ENCODE measurements around the gene TCOF1. TPM values are rescaled to one million over a fixed set of nuclear protein-coding genes. Genes with fewer than 3 reads are reported as not detected.

Gene TCOF1
- total RNA-seq, 5 donors from 2014 or later (not counting 1 experiment from before 2014, with no cell fraction given) = 50.4 to 67.8 (median 58.4) TPM

- no peaks in the 10 kb centered on the region for H3K9me3 Mint-ChIP-seq
- 93% methylated on average over 4 of the region's 6 CpGs for WGBS (ENCODE audit: insufficient coverage)
These were observed 34.4 kb upstream of the TCOF1 start for GRCh38 chr5:150323092-150323491.

GRCh38 chr5:150323819-150324218, 33.7 kb upstream of the TCOF1 start:
- ChIA-PET CTCF (no interaction called here), POLR2A (no interaction called here)
- Mint-ChIP-seq H3K4me1 (peaks cover 0 to 2% (median 0%) of the 10 kb centered on the region in 3 donors), H3K9me3 (no peaks in the 10 kb centered on the region), H3K27me3 (peaks cover 1 to 3% of the 10 kb centered on the region in 2 donors), H3K27ac (no peak overlapping the region), H3K4me3 (no peak overlapping the region), H3K36me3 (no peaks in the 10 kb centered on the region)
- no peaks in the 10 kb centered on the region for H3K36me3 ChIP-seq (ENCODE audit: control insufficient read depth in 2 of 2, extremely low read depth in 1 of 2, insufficient read depth in 1 of 2, low read length in 1 of 2)
- no peak overlapping the region for H3K4me3 ChIP-seq (ENCODE audit: control insufficient read depth in 1 of 2, extremely low read depth in 1 of 2, low read length in 1 of 2)
- H3K27me3 ChIP-seq (replicated peaks in 1 of 2; ENCODE audit: control insufficient read depth in 2 of 2, extremely low read depth in 1 of 2, insufficient read depth in 2 of 2, low read length in 1 of 2) = peaks cover 0 to 19% of the 10 kb centered on the region in 2 experiments
- H3K4me1 ChIP-seq (ENCODE audit: control insufficient read depth in 1 of 2, extremely low read depth in 1 of 2, insufficient read depth in 2 of 2, low read length in 2 of 2) = no peaks in the 10 kb centered on the region
- no peak for ATAC-seq (replicated peaks in 1 of 4)
- H3K27ac ChIP-seq (ENCODE audit: low read length) = no peak overlapping the region
- DNase-seq = no peak
- no peaks in the 10 kb centered on the region for H3K9me3 ChIP-seq
- 85% methylated on average over 7 of the region's 8 CpGs for WGBS (ENCODE audit: insufficient coverage)

More at GRCh38 chr5:150323092-150323491, 34.4 kb upstream of the TCOF1 start:
- POLR2A ChIA-PET = no interaction called here
- DNase-seq = no peak
- CTCF ChIA-PET = no interaction called here
- no peak for ATAC-seq (replicated peaks in 1 of 4)
- Mint-ChIP-seq H3K27me3 (peaks cover 1 to 8% of the 10 kb centered on the region in 2 donors), H3K36me3 (no peaks in the 10 kb centered on the region), H3K4me1 (peaks cover 0 to 2% (median 0%) of the 10 kb centered on the region in 3 donors), H3K4me3 (no peak overlapping the region), H3K27ac (no peak overlapping the region)
- Histone ChIP-seq H3K27ac (ENCODE audit: low read length) (no peak overlapping the region), H3K4me1 (ENCODE audit: control insufficient read depth in 1 of 2, extremely low read depth in 1 of 2, insufficient read depth in 2 of 2, low read length in 2 of 2) (no peaks in the 10 kb centered on the region), H3K9me3 (no peaks in the 10 kb centered on the region), H3K27me3 (replicated peaks in 1 of 2; ENCODE audit: control insufficient read depth in 2 of 2, extremely low read depth in 1 of 2, insufficient read depth in 2 of 2, low read length in 1 of 2) (peaks cover 0 to 22% of the 10 kb centered on the region in 2 experiments), H3K36me3 (ENCODE audit: control insufficient read depth in 2 of 2, extremely low read depth in 1 of 2, insufficient read depth in 1 of 2, low read length in 1 of 2) (no peaks in the 10 kb centered on the region), H3K4me3 (ENCODE audit: control insufficient read depth in 1 of 2, extremely low read depth in 1 of 2, low read length in 1 of 2) (no peak overlapping the region)

GRCh38 chr5:150325426-150325825, 32.1 kb upstream of the TCOF1 start:
- Histone ChIP-seq H3K27ac (ENCODE audit: low read length) (no peak overlapping the region), H3K4me1 (ENCODE audit: control insufficient read depth in 1 of 2, extremely low read depth in 1 of 2, insufficient read depth in 2 of 2, low read length in 2 of 2) (no peaks in the 10 kb centered on the region), H3K36me3 (ENCODE audit: control insufficient read depth in 2 of 2, extremely low read depth in 1 of 2, insufficient read depth in 1 of 2, low read length in 1 of 2) (no peaks in the 10 kb centered on the region), H3K27me3 (replicated peaks in 1 of 2; ENCODE audit: control insufficient read depth in 2 of 2, extremely low read depth in 1 of 2, insufficient read depth in 2 of 2, low read length in 1 of 2) (peaks cover 0 to 20% of the 10 kb centered on the region in 2 experiments), H3K4me3 (ENCODE audit: control insufficient read depth in 1 of 2, extremely low read depth in 1 of 2, low read length in 1 of 2) (no peak overlapping the region), H3K9me3 (no peaks in the 10 kb centered on the region)
- 80% methylated on average over 2 of the region's 4 CpGs for WGBS (ENCODE audit: insufficient coverage)
- ChIA-PET CTCF (interaction anchor here in 1 of 2 donors (0.6 kb wide), 1 partner anchor 64 kb away, joined by 3 read pairs; no protein-coding TSS in a partner anchor), POLR2A (no interaction called here)
- no peaks in the 10 kb centered on the region for H3K9me3 Mint-ChIP-seq
- H3K4me1 Mint-ChIP-seq = peaks cover 0 to 2% (median 0%) of the 10 kb centered on the region in 3 donors
- H3K36me3 Mint-ChIP-seq = no peaks in the 10 kb centered on the region
- DNase-seq (no peak), ATAC-seq (replicated peaks in 1 of 4) (no peak)
- peaks cover 1 to 3% of the 10 kb centered on the region in 2 donors for H3K27me3 Mint-ChIP-seq
- no peak overlapping the region for H3K4me3 Mint-ChIP-seq
- H3K27ac Mint-ChIP-seq = no peak overlapping the region

GRCh38 chr5:150326707-150327106, 30.8 kb upstream of the TCOF1 start:
- peaks cover 1 to 3% of the 10 kb centered on the region in 2 donors for H3K27me3 Mint-ChIP-seq
- Histone ChIP-seq H3K27ac (ENCODE audit: low read length) (no peak overlapping the region), H3K27me3 (replicated peaks in 1 of 2; ENCODE audit: control insufficient read depth in 2 of 2, extremely low read depth in 1 of 2, insufficient read depth in 2 of 2, low read length in 1 of 2) (peaks cover 0 to 24% of the 10 kb centered on the region in 2 experiments), H3K36me3 (ENCODE audit: control insufficient read depth in 2 of 2, extremely low read depth in 1 of 2, insufficient read depth in 1 of 2, low read length in 1 of 2) (no peaks in the 10 kb centered on the region), H3K4me3 (ENCODE audit: control insufficient read depth in 1 of 2, extremely low read depth in 1 of 2, low read length in 1 of 2) (no peak overlapping the region), H3K9me3 (no peaks in the 10 kb centered on the region), H3K4me1 (ENCODE audit: control insufficient read depth in 1 of 2, extremely low read depth in 1 of 2, insufficient read depth in 2 of 2, low read length in 2 of 2) (no peaks in the 10 kb centered on the region)
- no peak overlapping the region for H3K27ac Mint-ChIP-seq
- POLR2A ChIA-PET = no interaction called here
- CTCF ChIA-PET = no interaction called here
- no peaks in the 10 kb centered on the region for H3K36me3 Mint-ChIP-seq
- DNase-seq (no peak), ATAC-seq (replicated peaks in 1 of 4) (no peak)
- no peak overlapping the region for H3K4me3 Mint-ChIP-seq
- H3K9me3 Mint-ChIP-seq = no peaks in the 10 kb centered on the region
- H3K4me1 Mint-ChIP-seq = peaks cover 0 to 2% (median 0%) of the 10 kb centered on the region in 3 donors
- no CpG with 5 or more reads among the region's 2 CpGs for WGBS (ENCODE audit: insufficient coverage)

GRCh38 chr5:150327139-150327538, 30.4 kb upstream of the TCOF1 start:
- H3K4me3 Mint-ChIP-seq = no peak overlapping the region
- DNase-seq = no peak
- ChIA-PET CTCF (no interaction called here), POLR2A (no interaction called here)
- H3K4me1 Mint-ChIP-seq = no peaks in the 10 kb centered on the region
- Histone ChIP-seq H3K4me3 (ENCODE audit: control insufficient read depth in 1 of 2, extremely low read depth in 1 of 2, low read length in 1 of 2) (no peak overlapping the region), H3K27me3 (replicated peaks in 1 of 2; ENCODE audit: control insufficient read depth in 2 of 2, extremely low read depth in 1 of 2, insufficient read depth in 2 of 2, low read length in 1 of 2) (peaks cover 0 to 24% of the 10 kb centered on the region in 2 experiments), H3K27ac (ENCODE audit: low read length) (no peak overlapping the region), H3K36me3 (ENCODE audit: control insufficient read depth in 2 of 2, extremely low read depth in 1 of 2, insufficient read depth in 1 of 2, low read length in 1 of 2) (no peaks in the 10 kb centered on the region), H3K9me3 (no peaks in the 10 kb centered on the region), H3K4me1 (ENCODE audit: control insufficient read depth in 1 of 2, extremely low read depth in 1 of 2, insufficient read depth in 2 of 2, low read length in 2 of 2) (no peaks in the 10 kb centered on the region)
- H3K27ac Mint-ChIP-seq = no peak overlapping the region
- H3K36me3 Mint-ChIP-seq = no peaks in the 10 kb centered on the region
- ATAC-seq (replicated peaks in 1 of 4) = no peak
- WGBS (ENCODE audit: insufficient coverage) = 80% methylated on average over 1 of the region's 3 CpGs
- H3K9me3 Mint-ChIP-seq = no peaks in the 10 kb centered on the region
- peaks cover 1 to 3% of the 10 kb centered on the region in 2 donors for H3K27me3 Mint-ChIP-seq

GRCh38 chr5:150328515-150328914, 29.0 kb upstream of the TCOF1 start:
- CTCF ChIA-PET = no interaction called here
- no peak overlapping the region for H3K27ac Mint-ChIP-seq

GRCh38 chr5:150329038-150329437, 28.5 kb upstream of the TCOF1 start:
- Mint-ChIP-seq H3K9me3 (no peaks in the 10 kb centered on the region), H3K27ac (no peak overlapping the region), H3K4me3 (no peak overlapping the region), H3K4me1 (no peaks in the 10 kb centered on the region), H3K36me3 (no peaks in the 10 kb centered on the region), H3K27me3 (peaks cover 1 to 3% of the 10 kb centered on the region in 2 donors)
- DNase-seq (no peak), ATAC-seq (replicated peaks in 1 of 4) (no peak)
- Histone ChIP-seq H3K4me3 (ENCODE audit: control insufficient read depth in 1 of 2, extremely low read depth in 1 of 2, low read length in 1 of 2) (no peak overlapping the region), H3K4me1 (ENCODE audit: control insufficient read depth in 1 of 2, extremely low read depth in 1 of 2, insufficient read depth in 2 of 2, low read length in 2 of 2) (no peaks in the 10 kb centered on the region), H3K36me3 (ENCODE audit: control insufficient read depth in 2 of 2, extremely low read depth in 1 of 2, insufficient read depth in 1 of 2, low read length in 1 of 2) (no peaks in the 10 kb centered on the region), H3K27ac (ENCODE audit: low read length) (no peak overlapping the region), H3K27me3 (replicated peaks in 1 of 2; ENCODE audit: control insufficient read depth in 2 of 2, extremely low read depth in 1 of 2, insufficient read depth in 2 of 2, low read length in 1 of 2) (peaks cover 0 to 24% of the 10 kb centered on the region in 2 experiments), H3K9me3 (no peaks in the 10 kb centered on the region)
- WGBS (ENCODE audit: insufficient coverage) = 41% methylated on average over 2 of the region's 2 CpGs
- CTCF ChIA-PET = no interaction called here
- POLR2A ChIA-PET = no interaction called here

More at GRCh38 chr5:150328515-150328914, 29.0 kb upstream of the TCOF1 start:
- Histone ChIP-seq H3K27ac (ENCODE audit: low read length) (no peak overlapping the region), H3K36me3 (ENCODE audit: control insufficient read depth in 2 of 2, extremely low read depth in 1 of 2, insufficient read depth in 1 of 2, low read length in 1 of 2) (no peaks in the 10 kb centered on the region), H3K4me3 (ENCODE audit: control insufficient read depth in 1 of 2, extremely low read depth in 1 of 2, low read length in 1 of 2) (no peak overlapping the region), H3K27me3 (replicated peaks in 1 of 2; ENCODE audit: control insufficient read depth in 2 of 2, extremely low read depth in 1 of 2, insufficient read depth in 2 of 2, low read length in 1 of 2) (peaks cover 0 to 24% of the 10 kb centered on the region in 2 experiments), H3K4me1 (ENCODE audit: control insufficient read depth in 1 of 2, extremely low read depth in 1 of 2, insufficient read depth in 2 of 2, low read length in 2 of 2) (no peaks in the 10 kb centered on the region), H3K9me3 (no peaks in the 10 kb centered on the region)
- no peak overlapping the region for H3K4me3 Mint-ChIP-seq
- no peaks in the 10 kb centered on the region for H3K9me3 Mint-ChIP-seq
- ATAC-seq (replicated peaks in 1 of 4) (no peak), DNase-seq (no peak)
- H3K4me1 Mint-ChIP-seq = no peaks in the 10 kb centered on the region
- H3K27me3 Mint-ChIP-seq = peaks cover 1 to 3% of the 10 kb centered on the region in 2 donors
- H3K36me3 Mint-ChIP-seq = no peaks in the 10 kb centered on the region
- 87% methylated on average over 2 of the region's 2 CpGs for WGBS (ENCODE audit: insufficient coverage)
- POLR2A ChIA-PET = no interaction called here

All from T-cell (primary cell).